GM13976 (cell line): ENCODE measurements around the gene TLCD3B.
"Not testable (repeated sequence)": the region's sequence is repeated elsewhere in the genome, so short reads cannot be mapped to it uniquely, and the experiment has no call there.

Source experiments
- DNase-seq: peaks from one replicate; pipeline ENCODE4 v3.0.0; 2012; ENCODE audit warnings: low spot score
- CTCF ChIP-seq: IDR thresholded peaks from 2 replicates; pipeline ENCODE4 v1.5.1; 2012; ENCODE audit warnings: borderline replicate concordance, mild to moderate bottlenecking; ENCODE audit not compliant: insufficient read depth; ENCODE audit errors: extremely low read depth, missing control alignments, control extremely low read depth
- in situ Hi-C: fragments of 300-500 bp; cut with MboI; formaldehyde crosslinking; loops from one replicate; pipeline ENCODE4 v1.12.0; 2022; ENCODE audit warnings: low sequenced_read_pairs, mixed read lengths, inconsistent platforms; ENCODE audit not compliant: unreplicated experiment

The TLCD3B gene

GRCh38 chr16:30026449-30026848 lies 4.6 kb downstream of the TLCD3B start:
- in situ Hi-C loops: no loop called here
- TF ChIP-seq CTCF: no peak
- no peak for DNase-seq

- no peak for DNase-seq
- in situ Hi-C loops: no loop called here
Observed at GRCh38 chr16:30025574-30025973, 5.5 kb downstream of the TLCD3B start.

GRCh38 chr16:30025156-30025555 lies 5.9 kb downstream of the TLCD3B start:
- in situ Hi-C loops: no loop called here
- TF ChIP-seq CTCF: no peak
- no peak for DNase-seq

More at GRCh38 chr16:30025574-30025973, 5.5 kb downstream of the TLCD3B start:
- TF ChIP-seq CTCF: no peak

- in situ Hi-C loops: loop anchor here (25.0 kb wide), 1 partner anchor 337 kb away; the partner anchor contains the start of gene QPRT
- TF ChIP-seq CTCF: no peak
- DNase-seq: no peak
Observed at GRCh38 chr16:30024451-30024850, 6.6 kb downstream of the TLCD3B start.

GRCh38 chr16:30023586-30023985 lies 7.5 kb downstream of the TLCD3B start:
- DNase-seq: no peak
- in situ Hi-C loops: loop anchor here (25.0 kb wide), 1 partner anchor 336 kb away; the partner anchor contains the start of gene QPRT
- no peak for TF ChIP-seq CTCF

- in situ Hi-C loops: loop anchor here (25.0 kb wide), 1 partner anchor 336 kb away; the partner anchor contains the start of gene QPRT
- DNase-seq: no peak
- TF ChIP-seq CTCF: no peak
Observed at GRCh38 chr16:30022887-30023286, 8.2 kb downstream of the TLCD3B start, which contains the start of gene C16orf92. Gene C16orf92, plus strand, starts transcription at chr16:30023198. Its CDS starts 143 bp downstream, at chr16:30023341.

- TF ChIP-seq CTCF: no peak
- DNase-seq: no peak
- in situ Hi-C loops: loop anchor here (25.0 kb wide), 1 partner anchor 331 kb away; the partner anchor contains the start of gene QPRT
Observed at GRCh38 chr16:30018731-30019158, 12.3 kb downstream of the TLCD3B start.

GRCh38 chr16:30017937-30018336 lies 13.1 kb downstream of the TLCD3B start:
- in situ Hi-C loops: loop anchor here (25.0 kb wide), 1 partner anchor 331 kb away; the partner anchor contains the start of gene QPRT
- not testable (repeated sequence) for DNase-seq
